GM19463 (cell line): Measurements from ENCODE around the gene ALDH5A1.

Experiments
- ATAC-seq: cut with Tn5 transposase; IDR thresholded peaks from one replicate; pipeline ENCODE4 v1.9.1; 2021; ENCODE audit warnings: mild to moderate bottlenecking, moderate library complexity; ENCODE audit not compliant: unreplicated experiment

Gene ALDH5A1

GRCh38 chr6:24564081-24564480 lies 69.3 kb downstream of the ALDH5A1 start:
- no peak for ATAC-seq

- no peak for ATAC-seq
These were observed 70.4 kb downstream of the ALDH5A1 start for GRCh38 chr6:24565196-24565595.

- ATAC-seq, result no peak
These were observed 71.4 kb downstream of the ALDH5A1 start for GRCh38 chr6:24566020-24566767.

GRCh38 chr6:24568683-24569082 lies 73.9 kb downstream of the ALDH5A1 start:
- no peak for ATAC-seq

GRCh38 chr6:24569811-24570210 lies 75.0 kb downstream of the ALDH5A1 start:
- ATAC-seq, result no peak

- ATAC-seq, result no peak
These were observed 76.6 kb downstream of the ALDH5A1 start for GRCh38 chr6:24571361-24571760.

- peak; percentile 87 for ATAC-seq
These were observed 80.0 kb downstream of the ALDH5A1 start for GRCh38 chr6:24574809-24575208.

- ATAC-seq, result no peak
These were observed 81.7 kb downstream of the ALDH5A1 start for GRCh38 chr6:24576447-24576846.

- ATAC-seq, result peak; percentile 76
These were observed 86.4 kb downstream of the ALDH5A1 start for GRCh38 chr6:24581084-24581669.

GRCh38 chr6:24583463-24584381 lies 89.0 kb downstream of the ALDH5A1 start:
- ATAC-seq, result peak; percentile 68

GRCh38 chr6:24584382-24584720 lies 89.6 kb downstream of the ALDH5A1 start:
- no peak for ATAC-seq
